GM18499 (cell line): ENCODE data around the gene FGFR2.

Experiments used
- ATAC-seq: cut with Tn5 transposase; IDR thresholded peaks from one replicate; pipeline ENCODE4 v1.9.1; 2021; ENCODE audit warnings: moderate number of reproducible peaks; ENCODE audit not compliant: insufficient read depth, unreplicated experiment

The FGFR2 gene

DNA sequence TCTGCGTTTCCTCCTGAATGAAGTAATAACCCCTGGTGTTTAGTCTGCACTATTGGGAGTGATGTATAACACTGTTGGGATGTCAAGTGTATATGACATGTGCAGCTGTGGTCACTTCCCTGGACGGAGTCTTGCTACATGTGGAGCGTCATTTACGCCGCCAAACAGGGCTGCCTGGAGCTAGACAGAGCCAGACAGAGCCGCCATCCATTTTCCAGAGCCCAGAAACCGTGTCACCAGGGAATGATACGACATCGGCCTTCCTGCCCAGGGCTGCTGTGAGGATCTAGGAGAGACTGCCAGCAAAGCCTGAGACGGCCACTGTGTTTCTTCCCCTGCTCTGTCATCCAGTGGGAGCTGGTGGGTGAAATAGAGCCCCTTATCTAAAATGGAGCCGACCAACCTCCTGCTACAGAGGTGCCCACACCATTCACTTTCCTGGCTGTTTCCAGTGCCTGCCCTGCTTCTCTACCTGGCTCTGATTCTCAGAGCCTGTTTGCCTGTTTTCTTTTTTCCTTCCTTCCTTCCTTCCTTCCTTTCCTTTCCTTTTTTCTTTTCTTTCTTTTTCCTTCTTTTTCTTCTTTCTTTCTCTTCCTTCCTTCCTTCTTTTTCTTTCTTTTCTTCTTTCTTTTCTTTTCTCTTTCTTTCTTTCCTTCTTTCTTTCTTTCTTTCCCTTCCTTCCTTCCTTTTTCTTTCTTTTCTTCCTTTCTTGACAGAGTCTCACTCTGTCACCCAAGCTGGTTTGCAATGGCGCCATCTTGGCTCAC lies 13.3 kb upstream of the FGFR2 start:
- ATAC-seq = no peak

GRCh38 chr10:121610798-121611323 lies 12.6 kb upstream of the FGFR2 start:
- ATAC-seq = no peak

DNA sequence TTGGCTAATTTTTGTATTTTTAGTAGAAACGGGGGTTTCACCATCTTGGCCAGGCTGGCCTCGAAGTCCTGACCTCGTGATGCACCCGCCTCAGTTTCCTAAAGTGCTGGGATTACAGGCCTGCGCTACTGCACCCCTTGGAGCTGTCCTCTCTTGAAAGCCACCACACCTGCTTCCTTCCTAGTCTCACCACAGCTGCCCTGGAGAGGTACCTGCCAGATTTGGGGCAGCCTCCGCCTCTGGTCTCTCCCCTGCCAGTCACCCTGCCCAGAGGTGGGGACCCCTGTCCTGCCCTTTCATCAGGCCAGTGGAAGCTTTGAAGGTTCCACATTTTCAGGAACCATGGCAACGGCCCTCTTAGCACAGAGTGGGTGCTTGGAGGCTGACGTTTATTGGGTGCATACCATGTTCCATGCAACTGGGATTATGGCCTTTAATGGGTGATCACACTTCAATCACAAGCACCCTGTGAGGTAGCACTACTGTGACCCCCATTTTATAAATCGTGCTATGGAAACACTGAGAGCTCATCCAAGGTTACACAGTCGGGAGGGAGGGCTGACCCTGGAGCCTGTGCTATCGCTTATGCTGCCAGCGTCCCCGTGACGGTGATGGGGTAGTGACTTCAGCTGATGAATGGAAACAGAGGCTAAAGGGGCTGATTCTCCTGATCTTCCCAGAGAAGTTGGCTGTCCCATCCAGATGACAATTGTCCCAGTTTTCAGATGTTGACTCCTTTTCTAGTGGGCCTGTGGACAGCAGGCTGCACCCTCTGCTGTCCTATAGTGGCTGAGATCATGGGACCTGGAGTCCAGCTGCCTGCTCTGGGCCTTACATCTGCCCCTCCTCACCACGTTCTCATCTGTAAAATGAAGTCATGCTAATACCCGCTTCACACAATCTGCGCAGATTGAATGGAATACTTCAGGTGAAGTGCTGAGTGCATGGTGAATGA lies 11.5 kb upstream of the FGFR2 start:
- no peak for ATAC-seq

DNA sequence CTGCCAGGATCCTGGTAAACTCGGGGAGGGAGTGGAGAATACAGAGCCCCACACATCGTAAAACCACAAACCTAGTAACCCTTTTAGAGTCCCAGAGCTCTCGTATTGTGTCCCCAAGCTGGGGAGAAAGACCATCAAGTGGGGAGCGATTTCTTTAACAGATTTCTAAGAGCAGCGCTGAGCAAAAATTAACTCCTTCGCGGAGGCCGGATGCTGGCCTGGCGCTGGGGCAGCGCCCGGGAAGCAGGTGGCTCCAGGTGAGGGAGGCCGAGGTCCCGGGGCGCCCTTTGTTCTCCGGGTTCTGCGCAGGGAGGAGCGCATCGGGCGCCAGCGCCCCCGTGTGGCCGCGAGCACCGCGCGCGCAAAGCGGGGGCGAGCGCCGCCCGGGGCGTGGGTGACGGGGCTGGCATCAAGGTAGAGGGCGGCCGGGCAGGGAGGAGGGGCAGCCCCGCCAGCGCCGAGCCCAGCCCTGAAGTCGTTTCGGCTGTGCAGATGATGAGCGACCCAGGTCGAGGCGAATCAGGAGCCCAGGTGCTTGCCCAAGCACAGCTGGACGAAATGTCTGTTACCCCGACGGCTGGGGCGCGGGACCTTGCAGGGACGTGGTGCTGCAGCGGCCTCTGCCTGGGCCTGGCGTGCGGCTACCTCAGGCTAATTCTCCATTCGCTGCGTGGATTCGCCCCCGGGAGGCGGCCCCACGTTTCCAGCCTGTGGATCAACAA lies 10.4 kb upstream of the FGFR2 start:
- no peak for ATAC-seq

- no peak for ATAC-seq
Observed at GRCh38 chr10:121607310-121608055, 9.2 kb upstream of the FGFR2 start.

- ATAC-seq = no peak
Observed at GRCh38 chr10:121605708-121606107, 7.5 kb upstream of the FGFR2 start.

DNA sequence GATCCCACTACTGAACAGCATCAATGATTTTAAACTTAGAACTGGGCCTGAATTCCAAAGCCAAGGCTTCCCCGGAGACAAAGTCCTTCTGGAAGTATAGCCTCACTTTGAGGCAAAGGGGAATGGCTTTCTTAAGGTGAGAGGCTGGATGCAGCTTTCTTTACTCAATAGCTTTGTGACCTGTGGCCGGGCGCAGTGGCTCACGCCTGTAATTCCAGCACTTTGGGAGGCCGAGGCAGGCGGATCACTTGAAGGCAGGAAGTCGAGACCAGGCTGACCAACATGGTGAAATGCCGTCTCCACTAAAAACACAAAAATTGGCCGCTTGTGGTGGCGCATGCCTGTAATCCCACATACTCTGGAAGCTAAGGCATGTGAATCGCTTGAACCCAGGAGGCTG lies 3.2 kb upstream of the FGFR2 start:
- no peak for ATAC-seq

DNA sequence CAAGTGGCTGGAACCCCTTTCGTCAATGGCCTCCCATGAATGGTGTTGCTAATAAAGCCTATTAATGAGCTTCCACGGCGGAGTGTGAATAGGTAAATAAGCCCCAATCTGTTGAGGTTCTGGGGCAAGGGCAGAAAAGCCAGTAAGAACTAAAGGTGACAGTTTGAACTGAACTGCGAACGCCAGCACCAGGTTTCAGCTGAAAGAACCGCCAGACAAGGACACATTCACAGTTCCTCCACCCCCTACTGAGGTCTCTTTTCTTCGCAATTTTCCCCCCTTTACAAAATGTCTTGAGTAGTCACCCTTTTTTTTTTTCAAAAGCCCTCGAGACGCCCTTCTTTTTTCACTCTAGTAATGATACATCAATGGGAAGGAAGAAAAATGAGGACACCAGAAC lies 2.4 kb upstream of the FGFR2 start:
- ATAC-seq = no peak

DNA sequence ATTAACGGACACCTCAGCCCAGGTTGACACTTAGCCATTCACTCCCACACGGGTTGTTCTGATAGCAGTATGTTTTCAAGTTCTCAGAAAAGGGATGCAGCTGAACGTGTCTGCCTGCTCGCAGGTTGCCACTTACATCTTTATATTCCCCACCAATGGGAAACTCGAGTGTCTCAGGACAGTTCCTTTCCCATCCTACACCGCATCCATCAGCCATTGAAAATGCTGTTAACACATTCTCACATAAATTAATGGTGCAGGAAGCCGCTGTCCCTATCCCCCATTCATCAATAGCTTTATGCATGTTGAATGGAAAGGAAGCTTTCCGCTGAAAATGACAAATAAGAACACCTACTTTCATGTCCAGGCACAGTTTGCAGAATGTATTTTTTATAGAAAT lies 1.7 kb upstream of the FGFR2 start:
- ATAC-seq = no peak

DNA sequence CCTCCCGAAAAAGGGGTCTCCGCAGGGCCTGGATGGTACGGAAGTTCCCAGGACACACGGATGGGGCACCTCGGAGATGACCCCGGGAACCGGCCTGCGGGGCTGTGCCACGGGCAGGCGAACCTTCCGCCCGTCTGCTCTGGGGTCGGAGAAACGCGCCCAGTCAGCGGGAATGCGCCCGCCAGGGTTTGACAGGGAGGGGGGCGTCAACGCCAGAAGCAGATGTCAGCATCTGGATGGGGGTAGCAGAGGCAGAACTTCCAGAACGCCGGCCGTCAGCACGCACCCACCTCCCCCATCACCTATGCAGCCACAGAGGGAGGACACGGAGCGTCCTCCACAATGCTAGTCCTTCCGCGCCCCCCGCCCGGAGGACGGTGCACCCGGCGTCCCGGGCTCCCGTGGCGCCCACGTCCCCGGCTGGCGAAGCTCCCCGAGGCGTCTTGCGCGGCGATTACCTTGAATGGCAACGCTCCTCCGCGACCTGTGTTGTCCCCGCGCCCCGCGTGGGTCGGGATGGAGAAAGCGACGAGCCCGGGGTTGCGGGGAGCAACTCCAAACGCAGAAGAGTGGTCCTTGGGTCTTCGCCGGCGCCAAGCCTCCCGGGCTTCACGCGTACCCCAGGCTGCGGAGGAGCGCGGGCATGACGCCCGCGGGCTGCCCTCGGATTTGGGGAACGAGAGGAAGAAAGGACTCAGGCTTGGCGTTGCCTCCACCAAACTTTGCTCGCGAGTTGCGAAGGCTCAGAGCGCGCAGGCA lies 561 bp downstream of the FGFR2 start:
- no peak for ATAC-seq

GRCh38 chr10:121596689-121597503 lies 1.3 kb downstream of the FGFR2 start:
- no peak for ATAC-seq

GRCh38 chr10:121595806-121596688 lies 2.2 kb downstream of the FGFR2 start:
- ATAC-seq = no peak

DNA sequence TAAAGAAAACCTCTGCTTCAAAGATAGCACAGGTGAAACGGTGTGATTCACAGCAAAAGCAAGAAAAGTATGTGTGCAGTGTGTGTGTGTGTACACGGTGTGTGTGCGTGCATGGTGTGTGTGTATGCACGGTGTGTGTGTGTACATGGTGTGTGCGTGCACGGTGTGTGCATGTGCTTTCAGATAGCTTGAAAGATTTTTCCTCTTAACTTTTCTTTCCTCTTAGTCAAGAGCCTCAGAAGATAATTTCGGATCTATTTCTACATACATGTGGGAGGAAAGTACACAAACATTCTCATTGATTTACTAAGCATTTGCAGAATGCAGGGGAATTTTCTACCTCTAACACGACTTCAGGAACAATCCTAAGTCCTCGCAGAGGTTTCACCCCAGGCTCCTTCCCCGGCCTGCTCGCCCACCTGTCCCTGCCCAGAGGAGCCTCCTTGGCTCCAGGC lies 2.9 kb downstream of the FGFR2 start:
- ATAC-seq = no peak

DNA sequence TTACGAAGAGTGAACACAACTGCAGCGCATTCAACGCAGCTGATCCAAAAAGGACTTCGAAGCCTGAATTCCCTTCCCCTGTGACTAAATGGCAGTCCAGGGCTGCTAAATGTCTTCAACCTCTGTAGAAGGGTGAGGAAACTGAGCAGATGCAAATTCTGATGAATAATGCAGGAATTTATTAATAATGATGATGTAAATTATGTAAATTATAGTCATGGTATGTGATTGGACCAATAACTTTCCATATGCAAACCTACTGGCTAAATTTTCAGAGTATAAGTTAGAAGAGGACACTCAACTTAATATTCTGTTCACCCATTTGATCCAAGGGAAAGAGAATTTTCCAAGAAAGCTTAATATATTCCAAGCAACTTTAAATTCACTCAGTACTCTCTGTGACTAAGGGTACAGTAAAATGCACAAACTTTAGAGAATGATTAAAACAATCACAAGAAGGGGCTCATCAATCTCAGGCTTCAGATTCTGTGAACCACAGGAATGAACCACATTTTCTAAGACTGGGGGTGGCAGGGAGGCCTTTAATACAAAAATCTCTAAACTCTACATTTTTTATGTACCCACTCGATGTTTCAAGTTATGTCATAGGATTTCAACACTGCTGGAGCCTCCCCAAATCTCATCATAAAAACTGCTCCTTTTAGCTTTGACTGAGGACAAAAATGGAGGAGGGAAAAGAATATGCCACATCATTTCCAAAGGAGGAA lies 3.5 kb downstream of the FGFR2 start:
- no peak for ATAC-seq

- ATAC-seq = no peak
Observed at GRCh38 chr10:121594076-121594475, 4.2 kb downstream of the FGFR2 start.

DNA sequence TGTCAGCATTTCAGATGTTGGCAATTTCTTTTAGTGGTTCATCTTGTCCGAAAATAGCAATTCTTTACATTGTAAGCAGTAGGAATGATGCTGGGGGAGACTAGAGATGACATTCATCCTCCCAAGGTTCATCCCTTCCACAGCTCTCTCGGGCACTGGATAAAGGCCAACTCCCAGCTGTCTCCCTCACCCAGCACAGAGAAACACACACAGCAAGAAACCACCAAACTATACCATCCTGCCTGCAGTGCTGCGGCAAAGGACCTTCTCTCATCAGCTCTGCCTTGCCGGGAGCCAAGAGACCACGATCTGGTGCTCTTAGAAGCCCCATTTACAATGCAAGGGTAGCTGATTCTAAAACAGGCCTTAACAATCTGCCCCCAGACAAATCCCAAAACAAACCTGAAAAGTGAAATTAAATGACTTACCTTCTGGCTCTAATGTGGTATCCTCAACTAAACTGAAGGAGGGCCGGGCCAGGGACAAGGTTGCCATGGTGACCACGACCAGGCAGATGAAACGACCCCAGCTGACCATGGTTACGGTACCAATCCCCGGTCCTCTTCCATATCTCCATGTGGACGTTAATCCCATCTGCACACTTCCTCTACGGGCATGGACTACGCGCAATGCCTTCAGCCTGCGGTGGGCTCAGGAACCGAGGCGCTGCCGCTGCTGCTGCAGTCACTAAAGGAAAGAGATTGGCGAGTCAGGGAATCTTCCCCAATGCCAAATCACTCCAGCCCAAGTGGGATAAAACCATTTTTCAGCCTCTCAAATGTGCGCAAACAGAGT lies 4.8 kb downstream of the FGFR2 start:
- ATAC-seq = no peak
